HG02571 (cell line): ENCODE results near the gene EIF6.
"Not testable (repeated sequence)": the region's sequence is repeated elsewhere in the genome, so short reads cannot be mapped to it uniquely, and the experiment has no call there.

Source experiments
- ATAC-seq: cut with Tn5 transposase; IDR thresholded peaks from one replicate; pipeline ENCODE4 v1.9.1; 2021; ENCODE audit warnings: mild to moderate bottlenecking, moderate library complexity; ENCODE audit not compliant: unreplicated experiment

The EIF6 gene

DNA sequence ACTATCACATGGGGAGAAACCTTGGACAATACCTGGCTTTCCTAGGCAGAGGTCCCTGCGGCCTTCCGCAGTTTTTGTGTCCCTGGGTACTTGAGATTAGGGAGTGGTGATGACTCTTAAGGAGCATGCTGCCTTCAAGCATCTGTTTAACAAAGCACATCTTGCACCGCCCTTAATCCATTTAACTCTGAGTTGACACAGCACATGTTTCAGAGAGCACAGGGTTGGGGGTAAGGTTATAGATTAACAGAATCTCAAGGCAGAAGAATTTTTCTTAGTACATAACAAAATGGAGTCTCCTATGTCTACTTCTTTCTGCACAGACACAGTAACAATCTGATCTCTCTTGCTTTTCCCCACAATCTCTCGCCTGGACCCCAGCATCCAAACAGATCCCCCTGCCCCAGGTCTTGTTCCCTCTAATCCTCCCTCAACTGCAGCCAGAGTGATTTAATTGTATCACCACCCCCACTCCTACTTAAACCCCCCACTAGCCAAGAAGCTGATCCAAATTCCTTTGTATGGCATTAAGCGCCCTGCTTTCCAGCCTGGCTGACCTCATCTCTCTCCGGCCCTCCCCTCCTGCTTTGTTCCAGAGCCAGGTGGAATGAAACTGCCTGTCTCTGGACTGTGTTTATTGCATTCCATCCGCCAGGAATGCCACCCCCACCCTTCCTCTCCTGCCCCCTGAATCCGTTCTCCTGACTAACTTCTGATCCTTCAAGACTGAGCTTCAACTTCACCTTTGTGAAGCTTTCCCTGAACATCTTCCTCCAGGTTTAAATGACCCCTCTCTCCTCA lies 21.6 kb downstream of the EIF6 start:
- ATAC-seq: not testable (repeated sequence)

DNA sequence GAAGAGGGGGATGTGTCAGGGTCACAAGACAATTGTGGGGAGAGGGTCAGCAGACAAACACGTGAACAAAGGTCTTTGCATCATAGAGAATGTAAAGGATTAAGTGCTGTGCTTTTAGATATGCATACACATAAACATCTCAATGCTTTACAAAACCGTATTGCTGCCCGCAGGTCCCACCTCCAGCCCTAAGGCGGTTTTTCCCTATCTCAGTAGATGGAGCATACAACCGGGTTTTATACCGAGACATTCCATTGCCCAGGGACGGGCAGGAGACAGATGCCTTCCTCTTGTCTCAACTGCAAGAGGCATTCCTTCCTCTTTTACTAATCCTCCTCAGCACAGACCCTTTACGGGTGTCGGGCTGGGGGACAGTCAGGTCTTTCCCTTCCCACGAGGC lies 22.3 kb downstream of the EIF6 start:
- not testable (repeated sequence) for ATAC-seq

GRCh38 chr20:35260426-35260825 lies 24.1 kb downstream of the EIF6 start:
- ATAC-seq: no peak

DNA sequence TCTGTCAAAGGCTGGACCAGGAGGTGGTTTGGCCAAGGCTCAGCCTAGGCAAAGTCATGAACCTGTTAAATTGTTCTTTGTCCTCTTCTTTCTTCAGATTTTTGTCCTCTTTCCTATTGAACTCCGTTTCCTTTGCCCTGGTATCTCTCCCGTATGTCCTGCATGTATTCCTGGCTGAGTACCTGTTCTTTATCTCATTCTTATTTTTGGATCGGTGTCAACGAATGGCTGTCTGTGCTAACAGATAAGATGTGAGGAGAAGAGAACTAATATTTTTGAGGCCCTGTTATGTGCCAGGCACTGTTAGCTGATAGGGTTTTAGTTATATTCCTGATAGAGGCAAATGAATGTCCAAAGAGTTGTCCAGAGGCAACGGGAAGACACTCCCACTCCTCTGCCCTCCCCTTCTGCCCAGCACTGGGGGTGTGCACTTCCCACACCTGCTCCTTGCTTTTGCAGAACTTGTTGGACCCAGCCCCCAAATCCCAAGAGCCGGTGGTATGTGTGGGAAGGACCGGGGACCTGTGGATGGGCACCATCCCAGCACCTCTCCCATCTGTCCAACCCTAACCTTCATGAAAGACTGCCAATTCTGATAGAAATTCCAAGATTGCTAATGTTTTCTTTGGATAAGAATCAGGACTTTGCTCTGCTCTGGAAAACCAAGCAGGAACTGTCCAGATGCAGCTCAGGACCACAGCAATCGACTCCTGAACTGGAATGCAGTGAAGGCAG lies 27.2 kb downstream of the EIF6 start:
- ATAC-seq: no peak

DNA sequence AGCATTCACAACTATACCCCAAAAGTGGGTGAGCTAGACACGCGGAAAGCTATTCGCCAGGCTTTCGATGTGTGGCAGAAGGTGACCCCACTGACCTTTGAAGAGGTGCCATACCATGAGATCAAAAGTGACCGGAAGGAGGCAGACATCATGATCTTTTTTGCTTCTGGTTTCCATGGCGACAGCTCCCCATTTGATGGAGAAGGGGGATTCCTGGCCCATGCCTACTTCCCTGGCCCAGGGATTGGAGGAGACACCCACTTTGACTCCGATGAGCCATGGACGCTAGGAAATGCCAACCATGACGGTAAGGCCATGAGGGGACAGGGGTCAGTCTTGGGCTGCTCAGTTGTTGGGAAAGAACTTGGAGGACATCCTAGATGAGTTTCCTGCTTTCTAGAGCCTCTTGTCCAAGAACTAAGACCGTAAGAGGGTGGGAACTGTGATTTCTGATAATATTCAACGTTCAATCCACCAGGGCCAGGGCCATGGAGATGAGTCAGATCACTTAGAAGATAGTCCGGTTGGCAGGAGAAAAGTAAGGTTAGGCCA lies 30.0 kb downstream of the EIF6 start:
- ATAC-seq: no peak

- ATAC-seq: no peak
Measured at GRCh38 chr20:35253010-35253409, 31.6 kb downstream of the EIF6 start.

- ATAC-seq: not testable (repeated sequence)
Measured at GRCh38 chr20:35252598-35252997, 32.0 kb downstream of the EIF6 start.

- no peak for ATAC-seq
Measured at GRCh38 chr20:35252037-35252461, 32.5 kb downstream of the EIF6 start.

GRCh38 chr20:35251613-35251940 lies 33.0 kb downstream of the EIF6 start:
- no peak for ATAC-seq

GRCh38 chr20:35248641-35249475 lies 35.7 kb downstream of the EIF6 start:
- no peak for ATAC-seq

DNA sequence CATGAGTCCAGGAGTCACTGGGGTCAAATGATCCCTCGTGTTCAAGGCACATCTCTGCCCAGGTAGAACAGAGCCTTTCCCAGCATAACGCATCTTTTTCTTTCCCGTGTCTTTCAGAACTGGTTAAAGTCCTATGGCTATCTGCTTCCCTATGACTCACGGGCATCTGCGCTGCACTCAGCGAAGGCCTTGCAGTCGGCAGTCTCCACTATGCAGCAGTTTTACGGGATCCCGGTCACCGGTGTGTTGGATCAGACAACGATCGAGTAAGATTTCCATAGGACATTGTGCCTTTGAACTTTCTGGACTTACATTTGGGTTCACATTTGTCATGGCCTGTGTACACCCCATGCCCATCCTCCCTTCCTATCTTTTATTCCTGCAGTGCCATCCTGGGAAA lies 37.8 kb downstream of the EIF6 start:
- ATAC-seq: no peak

GRCh38 chr20:35243986-35244385 lies 40.6 kb downstream of the EIF6 start:
- no peak for ATAC-seq

DNA sequence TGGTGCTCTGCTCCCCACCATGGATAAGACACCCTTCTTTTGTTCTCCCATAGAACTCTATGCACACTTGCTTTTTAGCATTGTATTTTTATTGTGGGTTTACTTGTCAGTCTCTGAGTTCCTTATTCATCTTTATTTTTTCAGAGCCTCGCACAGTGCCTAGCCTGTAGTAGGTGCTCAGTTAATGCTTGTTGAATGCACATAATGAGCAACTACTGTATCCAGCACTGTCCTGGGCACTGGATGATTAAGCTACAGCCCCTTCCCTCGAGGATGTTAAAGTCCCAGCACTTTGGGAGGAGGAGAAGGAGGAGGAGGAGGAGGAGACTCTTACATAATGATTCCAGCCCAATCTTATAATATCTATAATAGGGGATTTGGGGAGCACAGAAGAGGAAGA lies 41.3 kb downstream of the EIF6 start:
- no peak for ATAC-seq

- ATAC-seq: no peak
Measured at GRCh38 chr20:35240811-35241293, 43.7 kb downstream of the EIF6 start.

DNA sequence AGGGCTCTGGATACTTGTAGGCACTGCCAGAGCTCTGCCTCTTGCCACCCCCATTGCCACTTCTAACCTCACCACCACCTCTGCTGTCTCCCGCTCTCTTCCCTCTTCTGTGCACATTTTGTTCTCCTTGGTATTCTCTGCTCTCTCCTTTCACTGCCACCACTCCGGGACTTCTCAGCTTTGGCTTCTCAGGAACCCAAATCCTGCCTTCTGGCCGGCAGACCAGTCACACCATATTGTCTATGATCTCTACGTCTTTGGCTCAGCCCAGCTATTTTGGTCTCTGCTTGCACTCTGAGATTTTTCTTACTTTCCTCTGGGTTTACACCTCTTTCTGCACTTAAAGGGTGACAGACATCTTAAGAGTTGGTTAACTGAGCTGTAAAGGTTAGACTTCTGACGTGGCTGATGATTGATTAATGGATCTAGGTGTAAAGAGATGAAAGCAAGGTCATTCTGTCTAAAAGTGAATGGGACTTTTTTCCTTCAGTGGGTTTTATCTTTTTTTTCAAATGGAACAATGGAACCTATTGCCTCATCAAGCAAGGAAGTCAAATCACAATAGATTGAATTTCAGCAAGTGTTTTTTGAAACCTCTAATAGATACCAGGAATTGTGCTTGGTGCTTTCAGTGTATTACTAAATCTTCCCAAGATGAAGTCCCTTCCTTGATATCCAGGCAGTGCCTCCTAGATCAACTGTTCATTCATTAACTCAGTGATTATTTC lies 44.3 kb downstream of the EIF6 start:
- no peak for ATAC-seq

DNA sequence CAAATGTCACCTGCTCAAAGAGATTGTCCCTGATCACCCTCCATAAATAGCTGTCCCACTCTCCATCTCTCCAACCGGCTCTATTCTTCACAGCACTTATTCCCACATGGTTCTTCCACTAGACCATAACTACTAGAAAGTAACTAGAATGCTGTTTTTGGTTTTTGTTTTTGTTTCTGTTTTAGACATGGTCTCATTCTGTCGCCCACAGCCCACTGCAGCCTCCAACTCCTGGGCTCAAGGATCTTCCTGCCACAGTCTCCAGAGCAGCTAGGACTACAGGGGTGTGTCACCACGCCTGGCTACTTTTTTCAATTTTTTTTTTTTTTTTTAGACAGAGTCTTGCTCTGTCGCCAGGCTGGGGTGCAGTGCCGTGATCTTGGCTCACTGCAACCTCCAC lies 45.8 kb downstream of the EIF6 start:
- no peak for ATAC-seq

- no peak for ATAC-seq
Measured at GRCh38 chr20:35238170-35238569, 46.4 kb downstream of the EIF6 start.

GRCh38 chr20:35237486-35237885 lies 47.1 kb downstream of the EIF6 start:
- ATAC-seq: no peak

DNA sequence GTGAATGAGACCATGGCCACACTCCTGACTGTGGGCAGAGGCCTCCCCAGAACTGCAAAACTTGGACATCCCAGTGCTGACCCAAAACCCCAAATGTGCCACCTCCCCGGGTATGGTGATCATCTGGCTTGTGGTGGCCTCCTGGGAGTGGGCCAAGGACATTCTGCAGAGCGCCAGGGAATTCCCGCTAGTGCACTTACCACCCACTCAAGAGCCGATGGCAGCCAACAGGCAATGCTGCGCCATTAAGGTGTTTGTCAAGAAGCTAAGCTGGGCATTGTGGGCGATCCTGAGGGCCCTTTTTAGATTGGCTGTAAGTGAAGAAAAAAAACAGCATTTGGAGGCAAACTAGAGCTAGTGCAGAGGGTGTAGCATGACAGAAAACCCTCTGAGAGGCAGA lies 48.7 kb downstream of the EIF6 start:
- ATAC-seq: no peak

- ATAC-seq: no peak
Measured at GRCh38 chr20:35232575-35232974, 52.0 kb downstream of the EIF6 start.
